ENCODE results near the gene DACH1. TPM values are rescaled to one million over a fixed set of nuclear protein-coding genes. Genes with fewer than 3 reads are reported as not detected.

Gene DACH1
- total and polyA plus RNA-seq, 11 donors, result 1.2 to 3.8 (median 2.1) TPM

- intact Hi-C loops (cut with DNase I), result loop anchor here in 2 of 10 donors (10.0 kb wide), 2 partner anchors 403 to 413 kb away; partner anchors contain the start of gene DACH1 (in 1 of the 2)
- H3K4me1 ChIP-seq, result peaks cover 0 to 11% (median 0%) of the 10 kb centered on the region in 12 donors
- H3K27me3 ChIP-seq, result no peaks in the 10 kb centered on the region
- 93 to 96% (median 94%) methylated on average over 1 of the region's 1 CpG for WGBS, 4 donors
- TF ChIP-seq POLR2A (IDR thresholded peaks at IDR 0.05), result no peak
- TF ChIP-seq CTCF (IDR thresholded peaks at IDR 0.05), result no peak
- DNase-seq (no peak), ATAC-seq (no peak)
- no peak overlapping the region for H3K4me3 ChIP-seq
- no peaks in the 10 kb centered on the region for H3K36me3 ChIP-seq
- H3K9me3 ChIP-seq, result no peaks in the 10 kb centered on the region
- no peak overlapping the region for H3K27ac ChIP-seq
These were observed 405.1 kb downstream of the DACH1 start for GRCh38 chr13:71461892-71462291.

- Histone ChIP-seq H3K4me3 (no peak overlapping the region), H3K27me3 (no peaks in the 10 kb centered on the region), H3K4me1 (peaks cover 0 to 11% (median 0%) of the 10 kb centered on the region in 12 donors), H3K27ac (no peak overlapping the region), H3K36me3 (no peaks in the 10 kb centered on the region), H3K9me3 (no peaks in the 10 kb centered on the region)
- WGBS, 4 donors, result 52 to 54% (median 54%) methylated on average over 3 of the region's 3 CpGs
- TF ChIP-seq POLR2A (IDR thresholded peaks at IDR 0.05) (no peak), CTCF (IDR thresholded peaks at IDR 0.05) (no peak)
- intact Hi-C loops (cut with DNase I), result loop anchor here in 2 of 10 donors (10.0 kb wide), 2 partner anchors 405 to 415 kb away; partner anchors contain the start of gene DACH1 (in 1 of the 2)
- DNase-seq (no peak), ATAC-seq (no peak)
These were observed 406.8 kb downstream of the DACH1 start for GRCh38 chr13:71460211-71460610.

GRCh38 chr13:71459708-71460107 lies 407.3 kb downstream of the DACH1 start:
- Histone ChIP-seq H3K4me1 (peaks cover 0 to 11% (median 0%) of the 10 kb centered on the region in 12 donors), H3K27me3 (no peaks in the 10 kb centered on the region), H3K36me3 (no peaks in the 10 kb centered on the region), H3K4me3 (no peak overlapping the region), H3K27ac (no peak overlapping the region), H3K9me3 (no peaks in the 10 kb centered on the region)
- DNase-seq (no peak), ATAC-seq (no peak)
- intact Hi-C loops (cut with DNase I), result loop anchor here in 2 of 10 donors (10.0 kb wide), 2 partner anchors 405 to 415 kb away; partner anchors contain the start of gene DACH1 (in 1 of the 2)
- no peak for TF ChIP-seq POLR2A (IDR thresholded peaks at IDR 0.05)
- no peak for TF ChIP-seq CTCF (IDR thresholded peaks at IDR 0.05)

- no peak for DNase-seq
- intact Hi-C loops (cut with DNase I), result no loop called here
- Histone ChIP-seq H3K4me1 (no peaks in the 10 kb centered on the region), H3K27me3 (no peaks in the 10 kb centered on the region), H3K27ac (no peak overlapping the region), H3K4me3 (no peak overlapping the region), H3K36me3 (no peaks in the 10 kb centered on the region), H3K9me3 (no peaks in the 10 kb centered on the region)
- ATAC-seq, result no peak
- TF ChIP-seq CTCF (IDR thresholded peaks at IDR 0.05), result no peak
- TF ChIP-seq POLR2A (IDR thresholded peaks at IDR 0.05), result no peak
- WGBS, 4 donors, result 89 to 95% (median 91%) methylated on average over 2 of the region's 2 CpGs
These were observed 409.4 kb downstream of the DACH1 start for GRCh38 chr13:71457645-71458044.
